ENCODE measurements around the gene PSAT1.
A peak's percentile ranks its signal among the peaks of the same experiment; 100 is the strongest.
"Not testable (repeated sequence)": the region's sequence is repeated elsewhere in the genome, so short reads cannot be mapped to it uniquely, and the experiment has no call there.

Gene PSAT1

GRCh38 chr9:78296893-78297671 lies at the start of gene PSAT1:
TSS of gene PSAT1 (plus strand) at chr9:78297125. CDS start at chr9:78297211, 86 bp downstream.
- DNase-seq = peak; percentile 89 to 93

GRCh38 chr9:78248635-78249034 lies 48.3 kb upstream of the PSAT1 start:
- no peak for DNase-seq

- no peak for DNase-seq
Observed at GRCh38 chr9:78249542-78249941, 47.4 kb upstream of the PSAT1 start.

GRCh38 chr9:78252616-78253015 lies 44.3 kb upstream of the PSAT1 start:
- no peak for DNase-seq

GRCh38 chr9:78253285-78253684 lies 43.6 kb upstream of the PSAT1 start:
- no peak for DNase-seq

- DNase-seq = no peak
Observed at GRCh38 chr9:78261403-78262001, 35.4 kb upstream of the PSAT1 start.

- DNase-seq = no peak
Observed at GRCh38 chr9:78262655-78263054, 34.3 kb upstream of the PSAT1 start.

- DNase-seq = no peak
Observed at GRCh38 chr9:78267889-78268288, 29.0 kb upstream of the PSAT1 start.

GRCh38 chr9:78269784-78270183 lies 27.1 kb upstream of the PSAT1 start:
- no peak for DNase-seq

GRCh38 chr9:78272307-78272706 lies 24.6 kb upstream of the PSAT1 start:
- no peak for DNase-seq

GRCh38 chr9:78273761-78274160 lies 23.2 kb upstream of the PSAT1 start:
- no peak for DNase-seq

GRCh38 chr9:78278177-78278777 lies 18.6 kb upstream of the PSAT1 start:
- DNase-seq = no peak

GRCh38 chr9:78278801-78279200 lies 18.1 kb upstream of the PSAT1 start:
- no peak for DNase-seq

GRCh38 chr9:78280982-78281668 lies 15.8 kb upstream of the PSAT1 start:
- DNase-seq = no peak

GRCh38 chr9:78284181-78284580 lies 12.7 kb upstream of the PSAT1 start:
- DNase-seq = not testable (repeated sequence)

GRCh38 chr9:78286125-78286524 lies 10.8 kb upstream of the PSAT1 start:
- DNase-seq = no peak

- DNase-seq = no peak
Observed at GRCh38 chr9:78286946-78287388, 10.0 kb upstream of the PSAT1 start.

GRCh38 chr9:78288214-78288892 lies 8.6 kb upstream of the PSAT1 start:
- no peak for DNase-seq

- DNase-seq = no peak
Observed at GRCh38 chr9:78289474-78289873, 7.5 kb upstream of the PSAT1 start.

- DNase-seq = no peak
Observed at GRCh38 chr9:78291240-78291925, 5.5 kb upstream of the PSAT1 start.

- no peak for DNase-seq
Observed at GRCh38 chr9:78292026-78292425, 4.9 kb upstream of the PSAT1 start.
